ENCODE data around the gene TTC34.
"Not testable (repeated sequence)": the region's sequence is repeated elsewhere in the genome, so short reads cannot be mapped to it uniquely, and the experiment has no call there.

Gene TTC34

GRCh38 chr1:2778220-2778592 is 23.3 kb downstream of the TTC34 start:
- DNase-seq (ENCODE audit: low read depth in 2 of 2, low spot score in 1 of 2): no peak

- DNase-seq (ENCODE audit: low read depth in 2 of 2, low spot score in 1 of 2): no peak
Observed at GRCh38 chr1:2777424-2778219, 23.9 kb downstream of the TTC34 start.

- not testable (repeated sequence) for DNase-seq (ENCODE audit: low read depth in 2 of 2, low spot score in 1 of 2)
Observed at GRCh38 chr1:2775333-2775732, 26.2 kb downstream of the TTC34 start.

GRCh38 chr1:2768052-2768451 is 33.4 kb downstream of the TTC34 start:
- DNase-seq (ENCODE audit: low read depth in 2 of 2, low spot score in 1 of 2): not testable (repeated sequence)

- DNase-seq (ENCODE audit: low read depth in 2 of 2, low spot score in 1 of 2): not testable (repeated sequence)
Observed at GRCh38 chr1:2759433-2759832, 42.1 kb downstream of the TTC34 start.

GRCh38 chr1:2757519-2757918 is 44.0 kb downstream of the TTC34 start:
- DNase-seq (ENCODE audit: low read depth in 2 of 2, low spot score in 1 of 2): not testable (repeated sequence)

GRCh38 chr1:2755426-2755825 is 46.1 kb downstream of the TTC34 start:
- DNase-seq (ENCODE audit: low read depth in 2 of 2, low spot score in 1 of 2): not testable (repeated sequence)

- not testable (repeated sequence) for DNase-seq (ENCODE audit: low read depth in 2 of 2, low spot score in 1 of 2)
Observed at GRCh38 chr1:2754597-2754996, 46.9 kb downstream of the TTC34 start.

- DNase-seq (ENCODE audit: low read depth in 2 of 2, low spot score in 1 of 2): not testable (repeated sequence)
Observed at GRCh38 chr1:2752503-2752902, 49.0 kb downstream of the TTC34 start.

- not testable (repeated sequence) for DNase-seq (ENCODE audit: low read depth in 2 of 2, low spot score in 1 of 2)
Observed at GRCh38 chr1:2751866-2752265, 49.6 kb downstream of the TTC34 start.

GRCh38 chr1:2750766-2751730 is 50.4 kb downstream of the TTC34 start:
- not testable (repeated sequence) for DNase-seq (ENCODE audit: low read depth in 2 of 2, low spot score in 1 of 2)

- DNase-seq (ENCODE audit: low read depth in 2 of 2, low spot score in 1 of 2): not testable (repeated sequence)
Observed at GRCh38 chr1:2750041-2750680, 51.3 kb downstream of the TTC34 start.

- DNase-seq (ENCODE audit: low read depth in 2 of 2, low spot score in 1 of 2): not testable (repeated sequence)
Observed at GRCh38 chr1:2748626-2749025, 52.9 kb downstream of the TTC34 start.

- DNase-seq (ENCODE audit: low read depth in 2 of 2, low spot score in 1 of 2): not testable (repeated sequence)
Observed at GRCh38 chr1:2694796-2695195, 106.7 kb downstream of the TTC34 start.

- not testable (repeated sequence) for DNase-seq (ENCODE audit: low read depth in 2 of 2, low spot score in 1 of 2)
Observed at GRCh38 chr1:2690180-2690579, 111.3 kb downstream of the TTC34 start.

- DNase-seq (ENCODE audit: low read depth in 2 of 2, low spot score in 1 of 2): not testable (repeated sequence)
Observed at GRCh38 chr1:2688336-2688665, 113.2 kb downstream of the TTC34 start.

GRCh38 chr1:2687638-2688335 is 113.7 kb downstream of the TTC34 start:
- not testable (repeated sequence) for DNase-seq (ENCODE audit: low read depth in 2 of 2, low spot score in 1 of 2)

GRCh38 chr1:2687174-2687591 is 114.3 kb downstream of the TTC34 start:
- not testable (repeated sequence) for DNase-seq (ENCODE audit: low read depth in 2 of 2, low spot score in 1 of 2)

GRCh38 chr1:2686091-2686863 is 115.2 kb downstream of the TTC34 start:
- not testable (repeated sequence) for DNase-seq (ENCODE audit: low read depth in 2 of 2, low spot score in 1 of 2)

GRCh38 chr1:2685671-2686070 is 115.8 kb downstream of the TTC34 start:
- DNase-seq (ENCODE audit: low read depth in 2 of 2, low spot score in 1 of 2): not testable (repeated sequence)

Data from stimulated activated CD8-positive, alpha-beta memory T cell treated with anti-CD3 and anti-CD28 coated beads, Interleukin-4, amount 100 ng/mL, for 4 hours (primary cell).